Left ventricle myocardium inferior (tissue), 1 donor: Measurements from ENCODE around the gene SYNGR1. TPM values are rescaled to one million over a fixed set of nuclear protein-coding genes. Genes with fewer than 3 reads are reported as not detected.

ENCODE experiments used
- DNase-seq: peaks from one replicate; pipeline ENCODE4 v3.0.0-alpha.2; 2020
- H3K27ac ChIP-seq: fragments of 200-600 bp; replicated peaks from 2 replicates; pipeline ENCODE4 v1.8.0; 2021
- H3K27me3 ChIP-seq: fragments of 200-600 bp; 2 replicates; pipeline ENCODE4 v1.8.0; 2021; ENCODE audit warnings: low read depth
- H3K36me3 ChIP-seq: fragments of 200-600 bp; 2 replicates; pipeline ENCODE4 v1.8.0; 2021
- H3K4me1 ChIP-seq: fragments of 200-600 bp; 2 replicates; pipeline ENCODE4 v1.8.0; 2021
- H3K4me3 ChIP-seq: fragments of 200-600 bp; 2 replicates; pipeline ENCODE4 v1.8.0; 2021; ENCODE audit warnings: mild to moderate bottlenecking, moderate library complexity
- H3K9me3 ChIP-seq: fragments of 200-600 bp; replicated peaks from 2 replicates; pipeline ENCODE4 v1.8.0; 2021
- CTCF ChIP-seq: fragments of 200-600 bp; IDR thresholded peaks from 2 replicates; pipeline ENCODE4 v1.8.0; 2021; ENCODE audit warnings: antibody characterized with exemption, mild to moderate bottlenecking, borderline replicate concordance
- intact Hi-C: fragments of 100-400 bp; cut with micrococcal nuclease; formaldehyde crosslinking; loops from one replicate; pipeline ENCODE4 v1.11.0; 2022
- total RNA-seq: library from RNA; stranded (reverse); fragmentation: NEBNext Ultra II Directional; extraction: Animal tissue kit (Norgen Biotek cat#: 25700); gene quantifications from one replicate; pipeline ENCODE4 v1.2.1, GENCODE V29; 2021
- donor health status: DM: no; HTN: yes; CAD: no; lungs with severe emphysema.

The SYNGR1 gene
- total RNA-seq, 1 donor from 2014 or later: 37.7 TPM

DNA sequence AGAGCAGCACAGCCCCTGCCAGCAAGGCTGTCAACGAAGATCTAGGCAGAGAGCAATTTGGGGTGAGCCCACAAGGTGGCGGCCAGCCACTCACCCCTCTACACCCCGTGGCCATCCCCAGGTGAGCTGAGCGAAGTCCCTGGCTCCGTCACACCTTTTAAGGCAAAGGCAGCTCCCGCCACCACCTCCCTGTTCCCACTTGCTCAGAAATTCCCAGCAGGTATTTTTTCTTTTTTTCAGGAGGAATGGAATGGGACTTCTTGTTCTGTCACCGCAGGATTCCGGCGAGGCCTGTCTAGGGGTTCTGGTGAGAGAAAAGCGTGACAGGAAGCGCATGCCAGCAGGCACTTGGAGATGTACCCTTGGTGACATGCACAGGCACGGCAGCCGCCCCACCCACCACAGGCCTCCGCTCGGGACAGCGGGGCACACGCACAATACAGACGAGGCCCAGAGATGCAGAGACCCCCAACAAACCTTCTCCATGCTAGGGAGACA, 40.4 kb upstream of the SYNGR1 start:
- no peaks in the 10 kb centered on the region for H3K27me3 ChIP-seq
- TF ChIP-seq CTCF: no peak
- DNase-seq: no peak
- H3K4me1 ChIP-seq: peaks cover 72% of the 10 kb centered on the region
- intact Hi-C loops: loop anchor here (10.0 kb wide), 1 partner anchor 75 kb away; no protein-coding TSS in a partner anchor
- peak overlapping the region; percentile 51 for H3K4me3 ChIP-seq
- H3K27ac ChIP-seq: peak overlapping the region; percentile 67
- H3K9me3 ChIP-seq: no peaks in the 10 kb centered on the region
- H3K36me3 ChIP-seq: peaks cover 30% of the 10 kb centered on the region

DNA sequence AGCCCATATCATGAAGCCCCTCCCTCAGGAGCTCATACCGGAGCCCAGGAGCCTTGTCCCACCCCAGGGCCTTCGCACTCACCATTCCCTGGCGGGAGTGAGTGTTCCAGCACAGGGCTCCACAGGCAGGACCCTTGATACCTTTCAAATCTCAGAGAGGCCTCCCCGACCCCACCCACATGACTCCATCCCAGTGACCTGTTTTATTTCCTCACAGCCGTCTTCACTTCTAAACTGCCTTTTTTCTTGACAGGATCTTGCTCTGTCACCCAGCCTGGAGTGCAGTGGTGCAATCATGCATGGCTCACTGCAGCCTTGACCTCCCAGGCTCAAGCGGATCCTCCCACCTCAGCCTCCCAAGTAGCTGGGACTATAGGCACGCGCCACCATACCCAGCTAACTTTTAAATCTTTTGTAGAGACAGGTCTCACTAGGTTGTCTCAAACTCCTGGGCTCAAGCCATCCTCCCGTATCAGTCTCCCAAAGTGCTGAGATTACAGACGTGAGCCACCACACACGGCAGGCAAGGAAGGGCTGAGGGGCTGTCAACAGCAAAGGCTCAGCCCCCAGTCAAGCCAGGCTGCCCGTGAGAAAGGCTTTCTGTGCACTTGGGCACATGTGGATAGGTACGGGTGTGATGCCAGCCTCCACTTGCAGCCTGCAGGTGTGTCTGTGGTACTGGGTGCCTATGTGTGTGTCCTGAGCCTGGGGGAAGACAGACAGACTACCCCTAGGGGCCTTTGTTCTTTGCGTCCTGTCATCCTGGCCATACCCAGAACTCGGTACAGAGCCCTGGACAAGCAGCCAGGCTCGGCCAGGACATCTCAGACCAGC, 39.7 kb upstream of the SYNGR1 start:
- Histone ChIP-seq H3K27ac (peak overlapping the region; percentile 67), H3K4me3 (no peak overlapping the region), H3K4me1 (peaks cover 78% of the 10 kb centered on the region), H3K9me3 (no peaks in the 10 kb centered on the region), H3K27me3 (no peaks in the 10 kb centered on the region), H3K36me3 (peaks cover 37% of the 10 kb centered on the region)
- no peak for TF ChIP-seq CTCF
- DNase-seq: no peak
- intact Hi-C loops: loop anchor here (5.0 to 10.0 kb wide), 2 partner anchors 75 to 138 kb away; no protein-coding TSS in a partner anchor

DNA sequence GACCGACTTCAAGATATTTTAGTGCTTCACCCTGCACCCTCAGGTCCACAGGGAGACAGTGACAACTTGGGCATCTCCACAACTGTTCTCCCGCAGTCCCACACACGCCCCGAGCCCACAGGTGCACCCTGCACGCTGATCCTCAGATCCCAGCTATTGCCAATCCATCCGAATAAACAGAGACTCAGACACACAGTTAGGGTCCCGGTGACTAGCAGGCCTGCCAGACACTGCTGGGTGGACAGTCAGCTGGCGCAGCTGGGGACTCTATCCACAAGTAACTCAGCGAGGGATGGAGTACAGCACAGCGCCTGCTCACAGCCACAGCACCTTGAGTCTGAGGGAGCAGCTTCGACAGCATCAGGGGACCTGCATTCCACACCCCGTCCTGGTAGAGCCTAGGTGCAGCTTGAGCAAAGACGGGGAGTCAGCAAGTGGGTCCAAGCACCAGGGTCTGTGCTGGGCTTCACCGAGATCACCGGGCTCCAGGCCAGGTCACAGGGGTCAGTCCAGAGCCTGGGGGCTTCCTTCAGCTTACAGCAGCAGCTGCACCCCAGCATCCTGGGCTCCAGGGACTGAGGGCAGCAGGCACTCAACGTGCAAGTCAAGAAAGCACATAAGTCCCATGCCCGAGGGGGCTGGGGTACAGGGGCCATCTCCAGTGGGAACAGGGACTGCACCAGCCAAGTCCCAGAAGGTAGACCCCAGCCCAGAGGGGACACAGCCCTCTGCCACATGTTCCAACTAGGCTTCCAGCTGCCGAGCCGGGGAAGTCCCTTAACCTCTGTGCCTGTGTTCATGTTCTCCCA, 38.0 kb upstream of the SYNGR1 start:
- H3K36me3 ChIP-seq: peaks cover 54% of the 10 kb centered on the region

GRCh38 chr22:39312410-39312809, 37.4 kb upstream of the SYNGR1 start:
- Histone ChIP-seq H3K4me1 (peaks cover 91% of the 10 kb centered on the region), H3K27me3 (no peaks in the 10 kb centered on the region), H3K27ac (no peak overlapping the region), H3K4me3 (no peak overlapping the region), H3K9me3 (no peaks in the 10 kb centered on the region), H3K36me3 (peaks cover 60% of the 10 kb centered on the region)
- no peak for TF ChIP-seq CTCF
- intact Hi-C loops: loop anchor here (5.0 kb wide), 1 partner anchor 140 kb away; no protein-coding TSS in a partner anchor
- DNase-seq: no peak

More for the DNA sequence above, 38.0 kb upstream of the SYNGR1 start:
- Histone ChIP-seq H3K27ac (no peak overlapping the region), H3K9me3 (no peaks in the 10 kb centered on the region), H3K27me3 (no peaks in the 10 kb centered on the region), H3K4me3 (no peak overlapping the region), H3K4me1 (peaks cover 89% of the 10 kb centered on the region)
- no peak for DNase-seq
- intact Hi-C loops: loop anchor here (5.0 kb wide), 1 partner anchor 139 kb away; no protein-coding TSS in a partner anchor
- TF ChIP-seq CTCF: no peak

GRCh38 chr22:39313258-39314001, 36.4 kb upstream of the SYNGR1 start:
- H3K4me1 ChIP-seq: peaks cover 98% of the 10 kb centered on the region
- DNase-seq: no peak
- peak overlapping the region; percentile 6 for H3K4me3 ChIP-seq
- TF ChIP-seq CTCF: no peak
- no peaks in the 10 kb centered on the region for H3K27me3 ChIP-seq
- intact Hi-C loops: loop anchor here (5.0 kb wide), 1 partner anchor 141 kb away; no protein-coding TSS in a partner anchor
- no peaks in the 10 kb centered on the region for H3K9me3 ChIP-seq
- peaks cover 68% of the 10 kb centered on the region for H3K36me3 ChIP-seq
- H3K27ac ChIP-seq: peak overlapping the region; percentile 93
